ENCODE results near the gene SNX24.

Gene SNX24

DNA sequence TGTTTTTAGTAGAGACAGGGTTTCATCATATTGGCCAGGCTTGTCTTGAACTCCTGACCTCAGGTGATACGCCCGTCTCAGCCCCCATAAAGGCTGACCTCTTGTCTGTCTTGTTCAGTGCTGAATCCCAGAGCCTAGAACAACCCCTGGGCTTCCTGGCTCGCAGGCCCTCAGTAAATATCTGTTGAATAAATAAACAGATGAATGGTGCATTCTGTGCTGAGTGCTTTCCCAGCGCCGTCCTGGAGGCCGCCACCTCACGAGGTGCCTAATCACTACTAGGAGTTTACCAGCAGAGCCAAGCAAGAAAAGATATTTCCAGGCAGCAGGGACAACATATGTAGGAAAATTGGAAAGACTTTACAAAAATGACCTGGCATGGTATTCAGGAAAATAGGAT, 88.5 kb downstream of the SNX24 start:
- no peaks in the 10 kb centered on the region for H3K4me1 ChIP-seq (ENCODE audit: control insufficient read depth, insufficient read depth, low read length)
- H3K27me3 ChIP-seq (ENCODE audit: control insufficient read depth, insufficient read depth, low read length): no peaks in the 10 kb centered on the region
- H3K27ac ChIP-seq (ENCODE audit: low read depth, low read length): no peak overlapping the region
- H3K9ac ChIP-seq (ENCODE audit: low read length): no peak overlapping the region
- no peaks in the 10 kb centered on the region for H3K36me3 ChIP-seq (ENCODE audit: control insufficient read depth, insufficient read depth, low read length)
- H3K4me3 ChIP-seq (ENCODE audit: low read length): no peak overlapping the region

- Histone ChIP-seq H3K36me3 (ENCODE audit: control insufficient read depth, insufficient read depth, low read length) (no peaks in the 10 kb centered on the region), H3K27ac (ENCODE audit: low read depth, low read length) (no peak overlapping the region), H3K27me3 (ENCODE audit: control insufficient read depth, insufficient read depth, low read length) (no peaks in the 10 kb centered on the region), H3K4me3 (ENCODE audit: low read length) (no peak overlapping the region), H3K4me1 (ENCODE audit: control insufficient read depth, insufficient read depth, low read length) (no peaks in the 10 kb centered on the region), H3K9ac (ENCODE audit: low read length) (no peak overlapping the region)
Observed at GRCh38 chr5:122936088-122936487, 90.7 kb downstream of the SNX24 start.

DNA sequence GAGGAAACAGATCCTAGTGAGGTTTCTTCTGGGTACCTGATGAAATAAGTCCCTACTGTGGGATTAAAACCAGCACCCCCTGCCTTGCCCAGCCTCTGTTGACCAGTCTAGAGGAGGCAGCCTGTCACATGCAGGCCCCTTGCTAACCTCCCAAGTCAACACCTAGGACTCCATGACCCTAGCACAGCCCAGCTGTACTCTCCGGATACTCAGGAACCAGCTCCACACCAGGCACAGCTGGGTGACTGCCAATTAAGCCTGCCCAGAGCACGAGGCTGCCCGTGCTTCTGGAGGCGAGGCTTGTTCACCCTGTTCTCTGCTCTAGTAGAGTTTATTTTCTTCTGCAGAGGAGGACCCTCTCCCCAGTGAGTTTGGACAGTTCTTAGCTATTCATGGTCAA, 92.5 kb downstream of the SNX24 start:
- Histone ChIP-seq H3K4me1 (ENCODE audit: control insufficient read depth, insufficient read depth, low read length) (peaks cover under 1% of the 10 kb centered on the region), H3K27me3 (ENCODE audit: control insufficient read depth, insufficient read depth, low read length) (no peaks in the 10 kb centered on the region), H3K27ac (ENCODE audit: low read depth, low read length) (no peak overlapping the region)

GRCh38 chr5:122940890-122941289, 95.5 kb downstream of the SNX24 start:
- Histone ChIP-seq H3K27me3 (ENCODE audit: control insufficient read depth, insufficient read depth, low read length) (no peaks in the 10 kb centered on the region), H3K27ac (ENCODE audit: low read depth, low read length) (no peak overlapping the region), H3K4me3 (ENCODE audit: low read length) (no peak overlapping the region), H3K9ac (ENCODE audit: low read length) (no peak overlapping the region), H3K36me3 (ENCODE audit: control insufficient read depth, insufficient read depth, low read length) (no peaks in the 10 kb centered on the region), H3K4me1 (ENCODE audit: control insufficient read depth, insufficient read depth, low read length) (peaks cover 9% of the 10 kb centered on the region)

More for the DNA sequence above, 92.5 kb downstream of the SNX24 start:
- Histone ChIP-seq H3K9ac (ENCODE audit: low read length) (no peak overlapping the region), H3K36me3 (ENCODE audit: control insufficient read depth, insufficient read depth, low read length) (no peaks in the 10 kb centered on the region), H3K4me3 (ENCODE audit: low read length) (no peak overlapping the region)

DNA sequence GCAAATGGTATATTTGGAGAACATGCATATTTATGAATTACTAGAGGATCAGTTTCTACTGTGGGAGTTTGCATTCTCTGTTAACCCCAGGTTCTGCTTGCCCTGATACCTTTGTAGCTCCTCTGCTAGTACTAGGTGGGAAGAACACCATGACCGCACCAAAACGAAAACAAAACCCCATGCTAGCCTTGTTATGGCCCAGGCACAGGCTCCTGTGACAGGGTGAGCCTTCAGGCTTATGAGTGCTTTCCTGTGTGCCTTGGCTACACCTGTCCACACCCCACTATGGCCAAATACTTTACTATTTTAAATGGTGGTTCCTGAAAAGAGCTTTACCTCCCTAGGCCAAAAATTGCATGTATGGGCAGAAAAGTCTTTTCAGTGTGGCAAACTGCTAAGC, 96.3 kb downstream of the SNX24 start:
- Histone ChIP-seq H3K27me3 (ENCODE audit: control insufficient read depth, insufficient read depth, low read length) (no peaks in the 10 kb centered on the region), H3K4me1 (ENCODE audit: control insufficient read depth, insufficient read depth, low read length) (peaks cover 9% of the 10 kb centered on the region), H3K27ac (ENCODE audit: low read depth, low read length) (no peak overlapping the region), H3K4me3 (ENCODE audit: low read length) (no peak overlapping the region), H3K9ac (ENCODE audit: low read length) (no peak overlapping the region), H3K36me3 (ENCODE audit: control insufficient read depth, insufficient read depth, low read length) (no peaks in the 10 kb centered on the region)

DNA sequence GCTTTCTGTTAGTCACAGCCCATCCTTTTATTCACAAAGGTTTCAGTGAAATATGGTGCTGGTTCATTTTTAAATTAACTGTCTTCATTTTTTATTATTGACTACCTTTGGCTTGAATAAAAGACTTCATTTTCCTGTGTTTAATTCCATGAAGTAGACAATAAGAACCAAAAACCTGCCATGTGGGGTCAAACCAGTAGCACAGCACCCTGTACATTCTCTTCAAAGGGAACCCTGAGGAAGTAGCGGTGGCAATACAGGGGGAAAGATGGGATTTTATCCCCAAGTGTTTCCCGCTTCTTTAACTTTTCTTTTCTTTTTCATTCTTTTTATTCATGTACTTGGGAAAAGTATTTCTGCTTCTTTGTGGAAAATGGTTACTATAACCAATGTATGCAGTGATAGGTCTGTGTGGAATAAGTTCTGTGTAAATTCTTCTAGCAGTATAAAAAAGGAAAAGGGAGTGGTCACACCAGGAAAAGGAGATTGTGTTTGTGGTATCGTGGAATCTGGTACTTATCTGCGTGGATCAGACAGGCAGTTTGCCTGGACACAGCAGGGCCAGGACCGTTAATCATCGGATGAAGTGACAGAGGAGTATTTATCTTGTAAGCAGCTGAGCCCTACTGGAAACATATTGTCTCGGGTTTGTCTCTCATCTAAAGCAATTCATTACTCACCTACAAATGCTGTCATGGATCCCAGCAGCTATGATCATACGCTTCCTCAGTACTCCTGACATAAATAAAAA, 96.9 kb downstream of the SNX24 start:
- Histone ChIP-seq H3K36me3 (ENCODE audit: control insufficient read depth, insufficient read depth, low read length) (no peaks in the 10 kb centered on the region), H3K4me3 (ENCODE audit: low read length) (no peak overlapping the region), H3K9ac (ENCODE audit: low read length) (no peak overlapping the region), H3K4me1 (ENCODE audit: control insufficient read depth, insufficient read depth, low read length) (peaks cover 9% of the 10 kb centered on the region), H3K27me3 (ENCODE audit: control insufficient read depth, insufficient read depth, low read length) (no peaks in the 10 kb centered on the region), H3K27ac (ENCODE audit: low read depth, low read length) (no peak overlapping the region)

GRCh38 chr5:122943050-122943698, 97.8 kb downstream of the SNX24 start:
- H3K9ac ChIP-seq (ENCODE audit: low read length): no peak overlapping the region
- peaks cover 9% of the 10 kb centered on the region for H3K4me1 ChIP-seq (ENCODE audit: control insufficient read depth, insufficient read depth, low read length)
- no peaks in the 10 kb centered on the region for H3K36me3 ChIP-seq (ENCODE audit: control insufficient read depth, insufficient read depth, low read length)
- H3K27me3 ChIP-seq (ENCODE audit: control insufficient read depth, insufficient read depth, low read length): no peaks in the 10 kb centered on the region
- H3K4me3 ChIP-seq (ENCODE audit: low read length): no peak overlapping the region
- no peak overlapping the region for H3K27ac ChIP-seq (ENCODE audit: low read depth, low read length)

GRCh38 chr5:122944051-122944450, 98.6 kb downstream of the SNX24 start:
- H3K9ac ChIP-seq (ENCODE audit: low read length): no peak overlapping the region
- H3K27ac ChIP-seq (ENCODE audit: low read depth, low read length): no peak overlapping the region
- peaks cover 9% of the 10 kb centered on the region for H3K4me1 ChIP-seq (ENCODE audit: control insufficient read depth, insufficient read depth, low read length)
- no peaks in the 10 kb centered on the region for H3K27me3 ChIP-seq (ENCODE audit: control insufficient read depth, insufficient read depth, low read length)
- H3K36me3 ChIP-seq (ENCODE audit: control insufficient read depth, insufficient read depth, low read length): no peaks in the 10 kb centered on the region
- no peak overlapping the region for H3K4me3 ChIP-seq (ENCODE audit: low read length)

DNA sequence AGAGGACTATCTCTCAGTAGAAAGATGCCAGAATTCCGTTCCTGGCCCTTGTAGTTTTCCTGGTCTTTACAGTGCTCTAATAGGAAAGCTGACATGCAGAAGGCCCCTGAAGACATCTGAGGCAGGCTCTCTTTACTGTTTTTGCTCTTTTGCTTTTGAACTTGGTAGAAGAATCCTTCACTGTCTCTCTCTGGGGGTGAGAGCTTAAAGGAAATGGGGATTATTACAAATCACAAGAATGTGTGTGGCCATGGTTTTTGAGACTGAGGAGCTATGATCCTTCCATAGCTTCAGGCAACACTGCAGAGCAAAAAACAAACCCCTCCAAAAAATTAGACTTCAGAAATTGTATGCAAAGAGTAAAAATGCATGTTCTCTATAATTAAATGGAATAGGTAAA, 102.0 kb downstream of the SNX24 start:
- no peaks in the 10 kb centered on the region for H3K27me3 ChIP-seq (ENCODE audit: control insufficient read depth, insufficient read depth, low read length)
- no peak overlapping the region for H3K27ac ChIP-seq (ENCODE audit: low read depth, low read length)
- H3K4me3 ChIP-seq (ENCODE audit: low read length): no peak overlapping the region
- H3K36me3 ChIP-seq (ENCODE audit: control insufficient read depth, insufficient read depth, low read length): no peaks in the 10 kb centered on the region
- peaks cover 9% of the 10 kb centered on the region for H3K4me1 ChIP-seq (ENCODE audit: control insufficient read depth, insufficient read depth, low read length)
- no peak overlapping the region for H3K9ac ChIP-seq (ENCODE audit: low read length)

- Histone ChIP-seq H3K27me3 (ENCODE audit: control insufficient read depth, insufficient read depth, low read length) (no peaks in the 10 kb centered on the region), H3K4me1 (ENCODE audit: control insufficient read depth, insufficient read depth, low read length) (peaks cover 9% of the 10 kb centered on the region), H3K4me3 (ENCODE audit: low read length) (no peak overlapping the region)
Observed at GRCh38 chr5:122947772-122948171, 102.4 kb downstream of the SNX24 start.

DNA sequence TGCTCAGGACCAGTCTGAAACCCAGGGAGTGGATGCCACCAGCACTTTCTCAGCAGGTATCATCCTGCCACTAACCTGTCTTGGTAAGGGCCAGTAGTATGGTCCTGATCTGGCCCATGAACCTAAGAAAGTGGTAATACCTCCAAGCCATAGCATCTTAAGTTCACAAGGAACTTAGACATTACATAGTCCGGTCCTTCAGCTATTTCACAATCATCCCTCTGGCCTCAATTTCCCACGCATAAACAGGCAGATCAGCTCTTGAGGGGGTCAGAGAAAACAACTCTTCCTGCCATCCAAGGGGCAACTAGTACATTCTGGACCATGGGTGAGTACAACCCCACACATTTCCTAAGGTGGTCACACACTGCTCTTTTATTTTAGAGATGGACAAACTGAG, 102.9 kb downstream of the SNX24 start:
- Histone ChIP-seq H3K4me1 (ENCODE audit: control insufficient read depth, insufficient read depth, low read length) (peaks cover 5% of the 10 kb centered on the region), H3K27me3 (ENCODE audit: control insufficient read depth, insufficient read depth, low read length) (no peaks in the 10 kb centered on the region), H3K4me3 (ENCODE audit: low read length) (no peak overlapping the region), H3K9ac (ENCODE audit: low read length) (no peak overlapping the region), H3K36me3 (ENCODE audit: control insufficient read depth, insufficient read depth, low read length) (no peaks in the 10 kb centered on the region), H3K27ac (ENCODE audit: low read depth, low read length) (no peak overlapping the region)

More at GRCh38 chr5:122947772-122948171, 102.4 kb downstream of the SNX24 start:
- Histone ChIP-seq H3K9ac (ENCODE audit: low read length) (no peak overlapping the region), H3K36me3 (ENCODE audit: control insufficient read depth, insufficient read depth, low read length) (no peaks in the 10 kb centered on the region), H3K27ac (ENCODE audit: low read depth, low read length) (no peak overlapping the region)

GRCh38 chr5:122951658-122952057, 106.2 kb downstream of the SNX24 start:
- Histone ChIP-seq H3K36me3 (ENCODE audit: control insufficient read depth, insufficient read depth, low read length) (no peaks in the 10 kb centered on the region), H3K9ac (ENCODE audit: low read length) (no peak overlapping the region), H3K4me1 (ENCODE audit: control insufficient read depth, insufficient read depth, low read length) (no peaks in the 10 kb centered on the region), H3K4me3 (ENCODE audit: low read length) (no peak overlapping the region), H3K27ac (ENCODE audit: low read depth, low read length) (no peak overlapping the region), H3K27me3 (ENCODE audit: control insufficient read depth, insufficient read depth, low read length) (no peaks in the 10 kb centered on the region)

DNA sequence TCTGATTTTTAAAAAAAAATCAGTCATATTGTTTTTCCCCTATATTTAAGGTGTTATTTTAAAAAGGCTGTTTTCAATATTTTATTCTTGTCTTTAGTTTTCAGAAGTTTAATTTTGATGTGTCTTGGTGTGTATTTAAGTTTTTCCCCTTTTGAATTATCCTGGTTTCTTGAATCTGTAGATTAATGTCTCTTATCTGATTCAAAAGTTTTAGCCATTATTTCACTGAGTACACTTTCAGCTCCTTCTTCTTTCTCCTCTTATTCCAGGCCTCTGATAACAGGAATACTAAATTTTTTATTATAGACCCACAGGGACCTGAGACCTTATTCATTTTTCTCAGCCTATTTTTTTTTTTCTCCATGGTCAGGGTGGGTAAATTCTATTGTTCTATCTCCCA, 109.3 kb downstream of the SNX24 start:
- H3K36me3 ChIP-seq (ENCODE audit: control insufficient read depth, insufficient read depth, low read length): no peaks in the 10 kb centered on the region

More for the DNA sequence above, 109.3 kb downstream of the SNX24 start:
- Histone ChIP-seq H3K4me1 (ENCODE audit: control insufficient read depth, insufficient read depth, low read length) (no peaks in the 10 kb centered on the region), H3K27ac (ENCODE audit: low read depth, low read length) (no peak overlapping the region), H3K4me3 (ENCODE audit: low read length) (no peak overlapping the region), H3K27me3 (ENCODE audit: control insufficient read depth, insufficient read depth, low read length) (no peaks in the 10 kb centered on the region), H3K9ac (ENCODE audit: low read length) (no peak overlapping the region)
